GM18499 (cell line): ENCODE measurements around the gene CUL9.

Source experiments
- ATAC-seq: cut with Tn5 transposase; IDR thresholded peaks from one replicate; pipeline ENCODE4 v1.9.1; 2021; ENCODE audit warnings: moderate number of reproducible peaks; ENCODE audit not compliant: insufficient read depth, unreplicated experiment

Gene CUL9

GRCh38 chr6:43172104-43173007 is 9.6 kb upstream of the CUL9 start:
- ATAC-seq: no peak

- peak; percentile 1 for ATAC-seq
Measured at GRCh38 chr6:43173591-43174262, 8.3 kb upstream of the CUL9 start.

GRCh38 chr6:43174263-43175112 is 7.5 kb upstream of the CUL9 start:
- peak; percentile 46 for ATAC-seq

- no peak for ATAC-seq
Measured at GRCh38 chr6:43175676-43176422, 6.1 kb upstream of the CUL9 start.

- ATAC-seq: no peak
Measured at GRCh38 chr6:43176423-43176786, 5.6 kb upstream of the CUL9 start.

GRCh38 chr6:43178150-43178549 is 3.8 kb upstream of the CUL9 start:
- ATAC-seq: no peak

GRCh38 chr6:43178951-43179830 is 2.8 kb upstream of the CUL9 start:
- ATAC-seq: no peak

- no peak for ATAC-seq
Measured at GRCh38 chr6:43180058-43180457, 1.9 kb upstream of the CUL9 start.

- no peak for ATAC-seq
Measured at GRCh38 chr6:43180985-43181384, 1.0 kb upstream of the CUL9 start.

GRCh38 chr6:43181621-43181941 is 415 bp upstream of the CUL9 start:
- no peak for ATAC-seq

GRCh38 chr6:43183441-43183840 is 1.4 kb downstream of the CUL9 start:
- ATAC-seq: no peak

- ATAC-seq: no peak
Measured at GRCh38 chr6:43184268-43184985, 2.4 kb downstream of the CUL9 start.

- no peak for ATAC-seq
Measured at GRCh38 chr6:43185391-43185985, 3.5 kb downstream of the CUL9 start.

GRCh38 chr6:43186019-43186418 is 4.0 kb downstream of the CUL9 start:
- no peak for ATAC-seq

GRCh38 chr6:43186706-43187105 is 4.7 kb downstream of the CUL9 start:
- no peak for ATAC-seq

- ATAC-seq: no peak
Measured at GRCh38 chr6:43187821-43188220, 5.8 kb downstream of the CUL9 start.

GRCh38 chr6:43188426-43188825 is 6.4 kb downstream of the CUL9 start:
- ATAC-seq: no peak

GRCh38 chr6:43189776-43190304 is 7.8 kb downstream of the CUL9 start:
- no peak for ATAC-seq
